ENCODE results near the gene COL18A1. TPM values are rescaled to one million over a fixed set of nuclear protein-coding genes. Genes with fewer than 3 reads are reported as not detected.

COL18A1 gene
- total RNA-seq, 1 donor from 2014 or later: 271 TPM

- DNase-seq (ENCODE audit: low spot score, unreplicated experiment): no peak
- no peak overlapping the region for H3K27ac Mint-ChIP-seq
- H3K36me3 Mint-ChIP-seq (ENCODE audit: insufficient read depth): peaks cover 5% of the 10 kb centered on the region
- no peaks in the 10 kb centered on the region for H3K27me3 Mint-ChIP-seq
- TF ChIP-seq CTCF (IDR thresholded peaks at IDR 0.05; ENCODE audit: unreplicated experiment): no peak
- no peaks in the 10 kb centered on the region for H3K4me1 Mint-ChIP-seq (ENCODE audit: low read depth)
- no peaks in the 10 kb centered on the region for H3K9me3 Mint-ChIP-seq (ENCODE audit: low read depth)
- H3K4me3 Mint-ChIP-seq (ENCODE audit: low read depth): no peak overlapping the region
Measured at GRCh38 chr21:45452696-45453307, 47.8 kb downstream of the COL18A1 start.

GRCh38 chr21:45453308-45453950 lies 48.5 kb downstream of the COL18A1 start:
- Mint-ChIP-seq H3K36me3 (ENCODE audit: insufficient read depth) (peaks cover 2% of the 10 kb centered on the region), H3K27me3 (no peaks in the 10 kb centered on the region), H3K4me3 (ENCODE audit: low read depth) (no peak overlapping the region), H3K4me1 (ENCODE audit: low read depth) (no peaks in the 10 kb centered on the region), H3K9me3 (ENCODE audit: low read depth) (no peaks in the 10 kb centered on the region), H3K27ac (no peak overlapping the region)
- TF ChIP-seq CTCF (IDR thresholded peaks at IDR 0.05; ENCODE audit: unreplicated experiment): no peak
- no peak for DNase-seq (ENCODE audit: low spot score, unreplicated experiment)

GRCh38 chr21:45454060-45454925 lies 49.3 kb downstream of the COL18A1 start:
- Mint-ChIP-seq H3K36me3 (ENCODE audit: insufficient read depth) (no peaks in the 10 kb centered on the region), H3K4me1 (ENCODE audit: low read depth) (no peaks in the 10 kb centered on the region), H3K4me3 (ENCODE audit: low read depth) (no peak overlapping the region), H3K9me3 (ENCODE audit: low read depth) (no peaks in the 10 kb centered on the region), H3K27ac (no peak overlapping the region), H3K27me3 (no peaks in the 10 kb centered on the region)
- no peak for DNase-seq (ENCODE audit: low spot score, unreplicated experiment)
- no peak for TF ChIP-seq CTCF (IDR thresholded peaks at IDR 0.05; ENCODE audit: unreplicated experiment)

DNA sequence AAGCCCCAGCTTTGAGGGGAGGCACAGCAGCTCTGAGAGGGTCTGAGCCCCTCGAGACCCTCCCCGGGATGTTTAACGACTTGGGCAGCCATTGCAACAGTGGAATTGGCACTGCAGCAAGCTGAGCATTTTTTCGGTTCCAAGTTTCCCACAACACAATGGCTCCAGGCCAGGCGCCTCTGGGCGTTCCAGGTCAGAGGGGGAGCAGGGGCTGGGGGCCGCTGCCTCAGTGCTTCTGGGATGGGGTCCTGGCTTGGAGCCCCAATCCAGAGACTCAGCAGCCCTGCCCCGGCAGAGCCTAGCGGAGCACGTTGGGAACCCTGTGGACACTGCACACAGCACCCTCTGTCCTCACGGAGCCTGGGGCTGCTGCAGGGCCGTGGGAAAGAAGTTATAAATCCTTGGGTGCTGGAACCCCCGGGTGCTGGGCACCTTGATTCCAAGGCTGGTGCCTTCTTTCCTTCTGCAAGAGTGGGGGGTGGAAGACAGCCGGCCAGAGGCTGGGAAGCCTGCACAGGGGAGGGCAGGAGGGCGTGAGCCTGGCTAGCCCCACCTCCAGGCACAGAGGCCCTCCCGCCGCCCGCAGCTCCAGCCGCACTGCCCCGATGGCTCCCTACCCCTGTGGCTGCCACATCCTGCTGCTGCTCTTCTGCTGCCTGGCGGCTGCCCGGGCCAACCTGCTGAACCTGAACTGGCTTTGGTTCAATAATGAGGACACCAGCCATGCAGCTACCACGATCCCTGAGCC lies 50.1 kb downstream of the COL18A1 start:
- H3K4me1 Mint-ChIP-seq (ENCODE audit: low read depth): no peaks in the 10 kb centered on the region
- H3K4me3 Mint-ChIP-seq (ENCODE audit: low read depth): no peak overlapping the region
- no peak overlapping the region for H3K27ac Mint-ChIP-seq
- no peak for TF ChIP-seq CTCF (IDR thresholded peaks at IDR 0.05; ENCODE audit: unreplicated experiment)
- DNase-seq (ENCODE audit: low spot score, unreplicated experiment): no peak
- no peaks in the 10 kb centered on the region for H3K27me3 Mint-ChIP-seq
- no peaks in the 10 kb centered on the region for H3K9me3 Mint-ChIP-seq (ENCODE audit: low read depth)
- H3K36me3 Mint-ChIP-seq (ENCODE audit: insufficient read depth): no peaks in the 10 kb centered on the region

All from progenitor cell of endocrine pancreas (in vitro differentiated cells).